Globus pallidus (tissue), 1 donor: Measurements from ENCODE around the gene GFOD2.

Experiments used
- DNase-seq: peaks from one replicate; pipeline ENCODE4 v3.0.0-alpha.2; 2015; ENCODE audit warnings: low spot score

The GFOD2 gene

DNA sequence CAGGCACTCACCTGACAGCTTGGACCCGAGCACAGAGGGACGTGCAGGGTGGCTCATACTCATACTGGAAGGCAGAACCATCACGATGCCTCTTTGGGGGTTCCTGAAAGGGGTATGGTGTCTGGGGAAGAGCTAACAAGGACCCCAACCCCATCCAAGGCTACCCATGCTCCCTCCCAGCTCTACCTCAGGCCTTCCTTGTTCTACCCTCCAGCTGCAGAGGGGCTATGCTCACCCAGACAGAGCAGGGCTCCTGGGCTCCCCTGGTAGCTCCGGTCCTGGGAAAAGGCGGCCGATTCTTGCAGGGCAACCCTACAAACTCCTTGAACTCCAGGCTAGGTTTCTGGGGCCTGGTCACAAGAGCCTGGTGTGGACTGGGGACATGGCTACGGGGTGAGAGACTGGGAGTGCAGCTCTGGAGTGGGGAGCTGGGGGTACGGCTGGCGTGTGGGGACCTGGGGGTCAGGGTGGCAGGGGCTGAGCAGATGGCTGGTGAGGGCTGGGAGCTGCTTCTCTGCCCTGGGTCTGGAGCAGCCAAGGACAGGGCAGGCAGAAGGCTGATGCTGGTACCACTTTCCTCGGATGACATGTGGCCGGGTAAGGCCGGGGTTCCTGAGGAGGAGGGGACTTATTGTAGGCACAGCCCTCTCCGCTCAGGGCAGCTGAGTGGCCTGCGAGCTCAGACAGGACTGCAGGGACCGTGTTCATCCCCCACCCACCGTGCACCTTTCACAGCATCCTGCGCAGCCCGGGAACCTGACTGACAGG lies 61.2 kb downstream of the GFOD2 start:
- DNase-seq: no peak

DNA sequence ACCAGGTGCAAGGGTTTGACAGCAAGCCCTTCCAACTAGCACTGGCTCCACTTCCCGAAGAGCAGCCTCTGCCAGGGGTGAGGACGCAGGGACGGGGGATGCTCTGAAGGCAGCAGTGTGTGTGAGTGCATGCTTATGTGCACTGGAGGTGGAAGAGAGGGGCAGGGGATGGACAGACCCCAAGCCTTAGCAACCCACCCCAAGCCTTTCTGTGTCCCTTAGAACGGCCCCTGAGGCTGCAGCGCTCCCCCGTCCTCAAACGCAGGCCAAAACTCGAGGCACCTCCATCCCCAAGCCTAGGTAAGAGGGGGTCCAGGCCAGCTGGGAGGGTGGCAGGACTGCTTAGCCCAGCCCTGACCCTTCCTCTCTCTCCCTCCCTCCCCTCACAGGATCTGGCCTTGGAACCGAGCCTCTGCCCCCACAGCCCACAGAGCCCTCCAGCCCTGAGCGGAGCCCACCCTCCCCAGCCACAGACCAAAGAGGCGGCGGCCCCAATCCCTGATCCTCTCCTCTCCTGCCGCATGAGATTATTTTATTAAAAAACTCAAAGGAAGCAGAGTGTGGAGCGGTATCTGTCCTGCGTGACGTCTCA lies 62.0 kb downstream of the GFOD2 start:
- no peak for DNase-seq

DNA sequence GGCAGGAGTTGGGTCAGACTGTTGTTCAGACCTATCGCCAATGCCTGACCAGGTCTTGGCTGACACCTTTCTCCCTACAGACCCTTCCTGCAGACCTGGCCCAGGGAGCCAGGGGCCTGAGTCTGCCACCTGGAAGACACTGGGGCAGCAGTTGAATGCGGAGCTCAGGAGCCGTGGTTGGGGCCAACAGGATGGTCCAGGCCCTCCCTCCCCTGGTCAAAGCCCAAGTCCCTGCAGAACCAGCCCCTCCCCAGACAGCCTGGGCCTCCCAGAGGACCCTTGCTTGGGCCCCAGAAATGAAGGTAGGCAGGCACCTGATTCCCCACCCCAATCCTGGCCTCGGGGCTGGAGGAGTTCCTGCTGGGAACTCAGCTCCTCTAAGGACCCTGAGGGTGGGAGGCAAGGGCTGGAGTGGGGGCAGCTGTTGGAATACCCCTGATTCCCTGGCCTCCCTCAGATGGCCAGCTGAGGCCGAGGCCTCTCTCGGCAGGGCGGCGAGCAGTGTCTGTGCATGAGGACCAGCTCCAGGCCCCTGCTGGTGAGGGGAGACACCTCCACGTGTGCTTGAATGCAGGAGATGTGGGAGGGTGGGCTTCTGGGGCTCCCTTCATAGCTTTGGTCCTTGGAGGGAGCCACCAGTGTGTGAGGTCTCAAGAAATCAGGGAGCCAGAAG lies 62.6 kb downstream of the GFOD2 start:
- no peak for DNase-seq

DNA sequence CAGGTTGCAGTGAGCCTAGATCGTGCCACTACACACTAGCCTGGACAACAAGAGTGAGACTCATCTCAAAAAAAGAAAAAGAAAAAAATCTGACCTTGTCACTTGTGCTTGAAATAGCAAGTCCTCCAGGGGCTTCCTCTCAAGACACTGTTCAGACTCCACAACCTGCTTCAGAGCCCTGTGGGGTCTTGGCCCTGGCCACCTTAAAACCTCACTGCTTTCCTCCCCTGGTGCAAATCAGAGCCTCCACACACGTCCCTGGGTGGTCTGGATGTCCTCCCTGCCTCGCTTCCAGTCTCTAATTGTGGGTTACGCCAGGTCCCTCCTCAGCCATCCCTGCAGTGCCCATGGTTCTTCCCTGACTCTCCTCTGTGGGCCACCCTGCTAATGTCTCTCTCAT lies 63.8 kb downstream of the GFOD2 start:
- DNase-seq: no peak

DNA sequence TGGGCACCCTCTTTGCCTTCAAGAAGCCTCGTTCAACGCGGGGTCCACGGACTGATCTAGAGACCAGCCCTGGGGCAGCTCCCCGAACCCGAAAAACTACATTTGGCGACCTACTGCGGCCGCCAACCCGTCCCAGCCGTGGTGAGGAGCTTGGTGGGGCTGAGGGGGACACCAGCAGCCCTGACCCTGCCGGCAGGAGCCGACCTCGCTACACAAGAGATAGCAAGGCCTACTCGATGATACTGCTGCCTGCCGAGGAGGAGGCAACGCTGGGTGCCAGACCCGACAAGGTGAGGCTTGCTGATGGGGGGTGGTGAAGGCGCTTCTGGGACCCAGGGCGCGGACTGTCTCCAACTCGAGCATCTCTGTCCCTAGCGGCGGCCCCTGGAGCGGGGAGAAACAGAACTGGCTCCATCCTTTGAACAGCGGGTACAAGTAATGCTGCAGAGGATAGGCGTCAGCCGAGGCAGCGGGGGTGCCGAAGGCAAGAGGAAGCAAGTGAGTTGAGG lies 64.7 kb downstream of the GFOD2 start:
- no peak for DNase-seq

DNA sequence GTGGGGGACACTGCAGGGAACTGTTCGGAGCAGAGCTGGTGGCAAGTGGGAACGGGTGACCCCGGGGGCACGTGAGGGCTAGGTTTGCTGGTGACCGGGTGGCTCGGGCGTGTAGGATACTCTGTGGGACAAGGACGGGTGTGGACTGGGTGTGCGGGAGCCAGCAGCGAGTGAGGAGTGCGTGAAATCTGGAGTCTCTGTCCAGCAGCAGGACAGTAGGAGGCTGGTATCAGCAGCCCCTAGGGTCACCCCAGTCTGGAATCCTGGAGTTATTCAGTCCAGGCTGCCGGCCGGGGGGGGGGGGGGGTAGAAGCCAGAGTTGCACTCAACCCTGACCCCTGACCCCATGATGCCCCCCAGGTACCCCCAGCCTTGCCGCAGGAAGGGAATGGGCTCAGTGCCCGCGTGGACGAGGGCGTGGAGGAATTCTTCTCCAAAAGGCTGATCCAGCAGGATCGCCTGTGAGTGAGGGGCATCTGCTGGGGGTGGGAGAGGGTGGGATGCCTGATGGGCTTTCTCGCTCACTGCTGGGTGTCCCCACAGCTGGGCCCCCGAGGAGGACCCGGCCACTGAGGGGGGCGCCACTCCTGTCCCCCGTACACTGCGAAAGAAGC lies 65.2 kb downstream of the GFOD2 start:
- DNase-seq: no peak

DNA sequence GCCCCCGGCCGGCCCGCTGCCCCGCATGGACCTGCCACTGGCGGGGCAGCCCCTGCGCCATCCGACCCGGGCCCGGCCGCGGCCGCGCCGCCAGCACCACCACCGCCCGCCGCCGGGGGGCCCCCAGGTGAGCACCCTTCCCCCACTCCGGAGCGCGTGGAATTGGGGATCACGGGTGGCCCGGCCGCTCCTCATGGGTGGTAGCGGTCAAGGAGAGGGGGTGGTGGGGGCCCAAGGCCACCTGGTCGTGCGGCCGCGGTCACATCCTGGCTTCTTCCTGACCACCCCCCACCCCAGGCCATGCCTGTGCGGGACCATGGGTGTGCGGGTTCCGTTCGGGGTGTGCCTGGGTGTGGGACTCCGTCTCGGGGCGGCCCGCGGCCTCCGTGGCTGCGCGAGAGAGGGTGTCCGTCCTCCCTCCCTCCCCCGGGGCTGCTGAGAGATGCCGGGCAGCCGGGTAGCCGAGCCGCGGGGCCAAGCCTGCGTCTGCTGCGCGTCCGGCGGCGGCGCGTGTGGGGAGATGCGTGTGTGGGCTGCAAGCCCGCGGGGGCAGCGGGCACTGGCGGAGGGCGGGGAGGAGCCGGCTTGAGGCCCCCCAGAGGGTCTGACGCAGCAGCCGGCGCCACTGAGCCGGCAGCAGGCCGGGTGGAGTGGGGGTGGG lies 65.9 kb downstream of the GFOD2 start:
- no peak for DNase-seq

DNA sequence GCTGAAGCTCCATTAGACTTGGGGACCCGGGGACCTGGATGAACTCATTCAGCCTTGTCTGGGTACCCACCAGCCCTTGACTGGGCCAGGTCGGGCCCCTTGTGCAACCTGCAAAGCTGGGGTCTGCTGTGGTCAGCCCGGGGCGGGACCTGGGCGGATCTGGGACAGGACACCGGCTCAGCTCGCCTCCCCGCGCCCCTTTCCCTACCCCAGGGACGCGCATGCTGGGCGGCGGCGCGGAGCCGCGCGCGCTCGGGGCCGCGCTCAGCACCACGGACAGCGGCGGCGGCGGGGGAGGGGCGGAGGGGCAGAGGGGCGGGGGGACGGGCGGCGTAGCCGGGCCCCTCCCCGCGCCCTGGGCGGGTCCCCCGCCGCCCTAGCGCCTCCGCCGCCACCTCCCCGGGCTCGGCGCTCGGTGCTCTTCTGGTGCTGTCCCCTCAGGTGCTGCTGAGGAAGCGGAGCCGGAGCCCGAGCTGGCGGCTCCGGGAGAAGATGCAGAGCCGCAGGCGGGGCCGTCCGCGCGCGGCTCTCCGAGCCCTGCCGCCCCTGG lies 66.5 kb downstream of the GFOD2 start:
- DNase-seq: no peak

DNA sequence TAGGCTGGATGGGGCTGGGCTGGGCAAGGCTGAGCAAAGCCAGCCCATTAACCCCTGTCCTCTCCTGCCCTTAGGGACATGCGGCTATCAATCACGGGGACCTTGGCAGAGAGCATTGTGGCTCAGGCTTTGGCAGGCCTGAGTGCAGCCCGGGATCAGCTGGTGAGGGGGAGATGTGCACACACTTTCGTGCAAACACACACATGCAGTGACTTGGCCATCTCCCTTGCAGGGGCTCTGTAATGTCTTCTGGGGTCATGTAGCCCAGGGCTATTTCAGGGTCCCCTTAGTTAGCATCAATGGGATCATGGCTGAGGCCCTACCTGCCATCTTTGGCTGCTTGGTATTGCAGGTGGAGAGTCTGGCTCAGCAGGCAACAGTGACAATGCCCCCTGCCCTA lies 67.3 kb downstream of the GFOD2 start:
- no peak for DNase-seq

DNA sequence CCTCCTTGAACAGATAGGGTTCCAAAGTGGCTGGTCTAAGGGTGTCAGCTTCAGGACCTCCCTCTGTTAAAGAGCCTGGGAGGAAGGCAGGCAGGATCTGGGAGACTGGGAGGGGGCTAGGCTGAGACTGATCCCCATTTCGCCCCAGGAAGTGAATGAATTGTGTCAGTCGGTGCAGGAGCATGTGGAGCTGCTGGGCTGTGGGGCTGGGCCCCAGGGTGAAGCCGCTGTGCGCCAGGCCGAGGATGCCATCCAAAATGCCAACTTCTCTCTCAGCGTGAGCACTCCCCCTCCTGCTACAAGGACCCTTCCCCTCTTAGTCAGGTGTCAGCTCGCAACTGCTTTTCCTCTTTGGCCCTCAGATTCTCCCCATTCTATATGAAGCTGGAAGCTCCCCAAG lies 68.1 kb downstream of the GFOD2 start:
- DNase-seq: no peak

DNA sequence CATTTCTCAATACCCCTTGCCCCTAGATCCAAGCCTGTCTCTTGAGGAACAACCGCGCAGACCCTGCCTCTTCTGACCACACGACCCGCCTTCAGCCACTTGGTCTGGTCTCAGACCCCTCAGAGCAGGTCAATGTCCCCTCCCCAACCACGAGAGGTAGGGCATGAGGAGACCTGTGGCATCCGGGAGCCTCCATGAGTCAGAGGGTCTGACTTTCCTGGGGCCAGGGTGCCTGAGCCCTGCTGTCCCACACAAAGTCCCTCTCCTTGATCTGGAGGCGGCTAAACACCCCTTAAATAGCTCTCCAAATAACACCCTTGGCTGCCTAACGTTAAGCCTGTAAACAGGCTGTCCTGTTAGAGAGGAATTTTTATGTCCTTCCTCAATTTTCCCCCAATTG lies 69.1 kb downstream of the GFOD2 start:
- no peak for DNase-seq

DNA sequence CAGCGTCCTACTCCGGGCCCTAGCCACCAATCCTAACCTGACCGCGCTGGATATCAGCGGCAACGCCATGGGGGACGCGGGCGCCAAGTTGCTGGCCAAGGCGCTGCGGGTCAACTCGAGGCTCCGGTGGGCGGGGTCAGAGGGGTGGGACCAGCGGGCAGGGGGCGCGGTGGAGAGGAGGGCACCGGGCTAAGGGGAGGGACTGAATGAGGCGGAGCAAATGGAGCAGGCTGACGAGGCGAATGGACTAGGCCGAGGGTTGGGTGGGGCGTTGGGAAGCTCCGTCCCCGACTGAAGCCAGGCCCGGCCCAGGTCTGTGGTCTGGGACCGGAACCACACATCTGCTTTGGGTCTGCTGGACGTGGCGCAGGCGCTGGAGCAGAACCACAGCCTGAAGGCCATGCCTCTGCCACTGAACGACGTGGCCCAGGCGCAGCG lies 69.6 kb downstream of the GFOD2 start:
- no peak for DNase-seq

DNA sequence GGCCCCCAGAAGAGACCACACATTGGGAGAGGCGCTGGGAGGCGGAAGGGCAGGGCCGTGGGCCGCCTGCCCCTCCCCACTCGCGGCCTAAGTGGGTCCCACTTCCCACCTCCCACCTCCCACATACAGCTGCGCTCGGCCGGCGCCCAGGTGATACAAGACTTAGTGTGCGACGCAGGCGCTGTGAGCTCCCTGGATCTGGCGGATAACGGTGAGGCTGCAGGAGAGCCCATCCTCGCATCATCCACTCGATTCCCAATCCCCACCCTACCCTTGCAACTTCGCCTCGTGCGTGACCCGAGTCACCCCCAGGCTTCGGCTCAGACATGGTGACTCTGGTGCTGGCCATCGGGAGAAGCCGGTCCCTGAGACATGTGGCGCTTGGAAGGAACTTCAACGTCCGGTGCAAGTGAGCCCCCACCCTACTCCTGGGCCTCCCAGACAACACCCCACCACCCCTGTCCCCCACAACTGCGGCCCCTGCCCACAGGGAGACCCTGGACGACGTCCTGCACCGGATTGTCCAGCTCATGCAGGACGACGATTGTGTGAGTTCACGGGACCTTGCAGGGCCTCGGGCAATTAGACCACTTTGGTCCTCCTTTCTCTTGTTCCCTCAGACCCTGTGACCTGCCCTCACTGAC lies 70.2 kb downstream of the GFOD2 start:
- no peak for DNase-seq

DNA sequence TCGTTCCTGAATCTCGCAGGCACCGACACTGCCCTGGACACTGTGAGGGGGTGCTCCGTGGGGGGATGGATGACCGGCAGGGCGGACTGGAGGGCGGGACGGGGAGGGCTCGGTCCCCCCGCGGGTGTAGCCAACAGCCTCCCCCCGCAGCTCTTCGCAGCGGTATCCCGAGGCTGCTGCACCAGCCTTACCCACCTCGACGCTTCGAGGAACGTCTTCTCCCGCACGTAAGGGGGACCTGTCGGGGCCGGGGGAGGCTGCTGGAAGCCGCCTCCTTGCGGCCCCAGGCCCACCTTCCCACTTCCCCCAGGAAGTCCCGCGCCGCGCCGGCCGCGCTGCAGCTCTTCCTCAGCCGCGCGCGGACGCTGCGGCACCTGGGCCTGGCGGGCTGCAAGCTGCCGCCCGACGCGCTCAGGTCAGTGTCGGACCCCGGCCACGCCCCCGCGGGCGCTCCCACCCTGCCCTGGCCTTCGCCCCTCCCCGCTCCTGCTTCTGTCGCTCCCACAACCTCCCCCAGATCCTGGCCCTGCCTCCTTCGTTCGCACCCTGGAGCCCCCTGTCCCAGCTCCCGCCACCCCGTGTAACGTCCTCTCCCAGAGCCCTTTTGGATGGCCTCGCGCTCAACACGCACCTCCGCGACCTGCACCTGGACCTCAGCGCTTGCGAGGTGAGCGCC lies 70.9 kb downstream of the GFOD2 start:
- DNase-seq: no peak

DNA sequence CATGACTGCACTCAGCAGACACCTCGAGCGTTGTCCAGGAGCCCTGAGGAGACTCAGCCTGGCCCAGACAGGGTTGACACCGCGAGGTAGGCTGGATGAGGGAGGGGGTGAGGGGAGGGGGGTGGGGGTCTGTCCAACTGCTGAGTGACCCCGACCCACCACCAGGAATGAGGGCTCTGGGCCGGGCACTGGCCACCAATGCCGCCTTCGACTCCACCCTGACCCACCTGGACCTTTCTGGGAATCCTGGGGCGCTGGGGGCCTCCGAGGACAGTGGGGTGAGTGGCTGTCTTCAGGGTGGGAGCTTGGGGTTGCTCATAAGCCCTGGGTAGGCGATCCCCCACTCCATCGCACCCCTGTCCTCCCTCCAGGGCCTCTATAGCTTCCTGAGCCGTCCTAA lies 71.4 kb downstream of the GFOD2 start:
- DNase-seq: no peak

DNA sequence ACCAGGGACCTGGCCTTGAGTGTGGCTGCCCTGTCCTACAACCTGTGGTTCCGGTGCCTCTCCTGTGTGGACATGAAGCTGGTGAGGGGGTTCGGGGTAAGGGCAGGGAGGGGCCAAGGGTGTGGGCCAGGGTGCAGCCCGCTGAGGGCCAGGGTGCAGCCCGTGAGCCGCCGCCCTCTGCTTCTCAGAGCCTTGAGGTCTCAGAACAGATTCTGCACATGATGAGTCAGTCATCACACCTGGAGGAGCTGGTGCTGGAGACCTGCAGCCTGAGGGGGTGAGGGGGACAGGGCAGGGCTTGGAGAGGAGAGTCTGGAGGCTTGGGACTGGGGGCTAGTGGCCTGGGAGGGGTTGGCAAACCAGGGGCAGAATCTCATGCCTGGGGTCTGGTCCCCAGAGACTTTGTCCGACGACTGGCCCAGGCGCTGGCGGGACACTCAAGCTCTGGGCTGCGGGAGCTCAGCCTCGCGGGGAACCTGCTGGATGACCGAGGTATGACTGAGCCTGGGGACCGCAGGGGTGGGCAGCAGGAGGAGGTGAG lies 71.9 kb downstream of the GFOD2 start:
- no peak for DNase-seq

DNA sequence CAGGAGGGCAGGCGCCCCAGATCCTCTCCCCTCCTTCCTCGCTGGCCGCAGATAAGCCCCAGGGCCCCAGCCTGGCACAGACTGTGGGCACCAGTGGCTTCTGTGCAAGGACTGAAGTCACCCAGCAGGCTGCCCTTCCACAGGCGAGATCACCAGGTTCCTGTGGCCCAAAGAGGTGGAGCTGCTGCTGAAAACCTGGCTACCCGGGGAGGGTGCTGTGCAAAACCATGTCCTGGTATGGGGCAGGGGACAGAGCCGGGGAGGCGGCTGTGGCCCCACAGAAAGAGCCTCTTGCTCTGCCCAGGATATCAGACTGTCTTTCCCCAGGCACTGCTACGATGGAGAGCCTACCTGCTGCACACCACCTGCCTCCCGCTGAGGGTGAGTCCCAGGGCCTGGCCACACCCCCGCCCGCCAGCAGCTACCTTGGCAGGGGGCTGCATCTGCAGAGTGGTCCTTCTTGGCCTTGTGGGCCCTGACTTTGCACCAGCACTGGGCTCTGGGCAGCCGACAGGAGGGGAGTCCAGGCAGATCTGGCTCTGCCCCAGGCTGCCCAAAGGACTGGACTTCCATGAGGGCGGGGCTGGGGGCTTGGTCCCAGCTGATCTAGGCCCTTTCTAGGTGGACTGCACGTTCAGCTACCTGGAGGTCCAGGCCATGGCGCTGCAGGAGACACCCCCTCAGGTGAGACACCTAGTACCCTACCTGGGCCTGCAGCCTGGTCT lies 73.6 kb downstream of the GFOD2 start:
- no peak for DNase-seq

DNA sequence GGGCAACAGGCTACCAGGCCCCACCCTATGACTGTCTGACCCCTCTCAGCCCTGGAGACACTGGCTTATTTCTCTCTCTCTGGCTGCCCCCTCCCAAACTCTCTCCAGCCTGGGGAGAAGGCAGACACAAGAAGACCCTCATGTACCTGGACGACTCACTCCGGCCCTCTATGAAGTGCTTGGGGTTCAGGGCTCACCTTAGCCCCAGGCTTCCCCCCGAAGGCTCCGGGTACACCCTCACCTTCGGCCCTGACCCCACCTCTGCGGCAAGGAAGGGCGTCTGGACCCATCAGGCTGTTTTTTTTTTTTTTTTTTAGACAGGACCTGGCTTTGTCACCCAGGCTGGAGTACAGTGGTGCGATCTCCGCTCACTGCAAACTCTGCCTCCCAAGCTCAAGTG lies 75.1 kb downstream of the GFOD2 start:
- no peak for DNase-seq

DNA sequence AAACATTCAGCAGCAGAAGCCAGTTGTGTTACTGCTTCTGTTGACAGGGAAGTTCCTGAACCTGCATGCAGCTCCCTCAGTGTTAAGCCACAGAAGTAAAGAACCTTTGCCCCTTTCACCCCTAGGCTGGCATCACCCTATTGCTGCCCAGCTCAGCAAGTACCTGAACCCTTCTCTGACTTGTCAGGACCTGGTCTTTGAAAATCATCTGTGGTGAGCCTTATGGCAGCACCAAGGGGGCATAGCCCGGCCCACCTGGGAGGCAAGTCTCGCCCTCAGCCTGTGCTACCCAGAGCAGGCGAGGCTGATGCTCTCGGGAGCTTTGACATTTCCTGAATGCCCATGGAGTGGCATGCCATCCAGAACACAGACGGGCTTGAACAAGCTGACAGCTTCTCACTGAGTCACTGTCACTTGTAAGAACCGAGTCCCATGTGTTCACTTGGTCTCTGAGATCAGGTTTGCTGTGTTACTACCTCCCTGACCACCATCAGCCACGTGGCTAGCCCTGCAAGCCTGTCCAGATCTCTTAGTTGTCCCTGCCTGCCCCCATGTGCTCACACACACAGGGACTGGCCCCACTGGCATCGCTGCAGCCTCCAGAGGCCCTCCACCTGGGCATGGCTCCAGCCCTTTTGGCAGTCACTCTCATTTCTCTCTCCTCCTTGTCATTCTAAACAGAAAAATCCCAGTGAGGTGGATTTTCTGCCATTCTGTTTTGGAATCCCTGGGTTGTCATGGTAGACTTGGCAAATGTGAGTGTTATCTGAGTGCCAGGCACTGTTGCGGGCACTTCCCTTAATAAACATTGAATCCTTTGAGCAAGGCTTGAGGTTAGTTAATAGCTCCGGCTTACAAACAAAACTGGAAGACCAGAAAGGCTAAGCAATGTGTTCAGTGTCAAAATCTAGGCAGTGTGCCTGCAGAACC lies 77.1 kb downstream of the GFOD2 start:
- peak; percentile 75 for DNase-seq
